B cell (primary cell): ENCODE measurements around the gene MYH13. TPM values are rescaled to one million over a fixed set of nuclear protein-coding genes. Genes with fewer than 3 reads are reported as not detected.

Source experiments
- ATAC-seq: fragments of 200-7000 bp; cut with Tn5 transposase; one replicate; pipeline ENCODE4 v1.10.0; 2021; ENCODE audit warnings: low read depth, mild to moderate bottlenecking, moderate number of reproducible peaks, moderate library complexity
- CTCF ChIA-PET: fragments of 350-600 bp; sonication (Branson Sonifier 250); formaldehyde crosslinking; loops from one replicate; lab custom pipeline; 2021; ENCODE audit warnings: antibody characterized with exemption, inconsistent platforms; lab: Charles Lee
- POLR2A ChIA-PET: fragments of 350-600 bp; sonication (Branson Sonifier 250); formaldehyde crosslinking; loops from one replicate; lab custom pipeline; 2021; ENCODE audit warnings: antibody characterized with exemption; lab: Charles Lee
- DNase-seq: peaks from one replicate; pipeline ENCODE4 v3.0.0; 2013
- H2AFZ ChIP-seq: 2 replicates; pipeline ENCODE4 v1.6.1; 2012; ENCODE audit warnings: mild to moderate bottlenecking, low read depth, low read length; ENCODE audit not compliant: insufficient read depth, poor library complexity, severe bottlenecking
- H3K27ac ChIP-seq, 2 donors: 1 replicate in 1 of 2; 2 replicates in 1 of 2; pipeline ENCODE4 v1.5.1; 2012 to 2013; ENCODE audit warnings: low read length in 2 of 2, mild to moderate bottlenecking in 2 of 2, moderate library complexity in 1 of 2
- H3K27me3 ChIP-seq, 4 experiments: fragments of 200-600 bp in 1 of 4; sonication (generic) in 1 of 4; replicated peaks in 1 of 4; 1 replicate in 2 of 4; 2 replicates in 2 of 4; pipeline versions ENCODE4 v1.6.1 to v1.7.0; 2013 to 2016; ENCODE audit warnings: low read length in 3 of 4, mild to moderate bottlenecking in 2 of 4, mixed read lengths in 1 of 4, moderate library complexity in 1 of 4; ENCODE audit not compliant: insufficient read depth in 4 of 4, control insufficient read depth in 3 of 4; ENCODE audit errors: control extremely low read depth in 1 of 4
- H3K36me3 ChIP-seq, 2 experiments: replicated peaks in 1 of 2; 1 replicate in 1 of 2; 2 replicates in 1 of 2; pipeline versions ENCODE4 v1.6.1 to v1.7.1; 2013; ENCODE audit warnings: low read length in 1 of 2; ENCODE audit not compliant: insufficient read depth in 2 of 2, control insufficient read depth in 1 of 2; ENCODE audit errors: control extremely low read depth in 1 of 2, extremely low read depth in 1 of 2
- H3K4me1 ChIP-seq, 2 donors: fragments of 200-600 bp in 1 of 2; sonication (generic) in 1 of 2; 1 replicate in 1 of 2; 2 replicates in 1 of 2; pipeline versions ENCODE4 v1.5.1 to v1.6.1; 2013 to 2017; ENCODE audit warnings: low read length in 2 of 2; ENCODE audit not compliant: control insufficient read depth in 2 of 2, insufficient read depth in 2 of 2
- H3K4me2 ChIP-seq: replicated peaks from 2 replicates; pipeline ENCODE3; 2012; ENCODE audit warnings: mild to moderate bottlenecking, low read depth, low read length; ENCODE audit not compliant: poor library complexity, severe bottlenecking
- H3K4me3 ChIP-seq, 5 experiments: fragments of 200-600 bp in 1 of 5; sonication (generic) in 1 of 5; 1 replicate in 3 of 5; 2 replicates in 2 of 5; pipeline versions ENCODE4 v1.5.1 to v1.7.0; 2011 to 2016; ENCODE audit warnings: low read length in 4 of 5, mild to moderate bottlenecking in 4 of 5, low read depth in 2 of 5, control low read depth in 1 of 5, moderate library complexity in 1 of 5; ENCODE audit not compliant: insufficient read depth in 1 of 5; ENCODE audit errors: control extremely low read depth in 1 of 5, extremely low read depth in 1 of 5
- H3K79me2 ChIP-seq: fragments of 200-600 bp; sonication (generic); one replicate; pipeline ENCODE4 v1.6.0; 2016; ENCODE audit warnings: low read length; ENCODE audit not compliant: control insufficient read depth, insufficient read depth
- H3K9ac ChIP-seq: fragments of 200-600 bp; sonication (generic); 2 replicates; pipeline ENCODE4 v1.6.1; 2017; ENCODE audit warnings: mild to moderate bottlenecking, low read length, moderate library complexity
- H3K9me3 ChIP-seq, 3 donors: one replicate each; pipeline versions ENCODE4 v1.6.1 to v1.7.1; 2013; ENCODE audit warnings: low read length in 2 of 3; ENCODE audit not compliant: control insufficient read depth in 2 of 3, insufficient read depth in 1 of 3; ENCODE audit errors: control extremely low read depth in 1 of 3
- H4K20me1 ChIP-seq: 2 replicates; pipeline ENCODE4 v1.6.0; 2012; ENCODE audit warnings: mild to moderate bottlenecking, low read length; ENCODE audit not compliant: insufficient read depth, control insufficient read depth, poor library complexity, severe bottlenecking
- H3K27ac Mint-ChIP-seq: one replicate; pipeline ENCODE4 v1.8.0; 2021; ENCODE audit warnings: mixed read lengths
- H3K27me3 Mint-ChIP-seq: one replicate; pipeline ENCODE4 v1.8.0; 2021; ENCODE audit warnings: mixed read lengths
- H3K4me1 Mint-ChIP-seq: one replicate; pipeline ENCODE4 v1.8.0; 2021; ENCODE audit warnings: mixed read lengths
- H3K4me3 Mint-ChIP-seq: one replicate; pipeline ENCODE4 v1.8.0; 2021; ENCODE audit warnings: mixed read lengths
- H3K9me3 Mint-ChIP-seq: one replicate; pipeline ENCODE4 v1.8.0; 2022; ENCODE audit warnings: mixed read lengths; ENCODE audit not compliant: insufficient read depth
- CTCF ChIP-seq: fragments of 200-600 bp; IDR thresholded peaks from one replicate; pipeline ENCODE4 v1.8.0; 2022; ENCODE audit warnings: antibody characterized with exemption, mild to moderate bottlenecking
- EZH2 ChIP-seq: IDR thresholded peaks from 2 replicates; pipeline ENCODE4 v1.6.1; 2012; ENCODE audit warnings: borderline replicate concordance, low read depth, mild to moderate bottlenecking, moderate library complexity, low read length; ENCODE audit not compliant: insufficient read depth, poor library complexity, severe bottlenecking
- WGBS: methylation state at CpG from one replicate; pipeline ENCODE4 v1.1.5; 2013; ENCODE audit warnings: missing lambda C conversion rate; ENCODE audit not compliant: insufficient coverage; 5-methylcytosine and 5-hydroxymethylcytosine counted together
- intact Hi-C: fragments of 100-400 bp; cut with micrococcal nuclease; formaldehyde crosslinking; loops from one replicate; pipeline ENCODE4 v1.10.0; 2022
- polyA plus RNA-seq: library from polyadenylated mRNA; depleted of rRNA; stranded (reverse); fragments of >200 nt; gene quantifications from 2 replicates; pipeline ENCODE4 v1.2.3, GENCODE V29; 2012
- total RNA-seq, 2 donors: library from RNA; stranded (reverse); fragments of 120-200 nt in 1 of 2; gene quantifications; 1 replicate in 1 of 2; 2 replicates in 1 of 2; pipeline versions ENCODE4 v1.2.3 to v1.2.4, GENCODE V29; 2013 to 2022

The MYH13 gene
- total and polyA plus RNA-seq, 2 donors (not counting 1 experiment from before 2014, with no cell fraction given): not detected

DNA sequence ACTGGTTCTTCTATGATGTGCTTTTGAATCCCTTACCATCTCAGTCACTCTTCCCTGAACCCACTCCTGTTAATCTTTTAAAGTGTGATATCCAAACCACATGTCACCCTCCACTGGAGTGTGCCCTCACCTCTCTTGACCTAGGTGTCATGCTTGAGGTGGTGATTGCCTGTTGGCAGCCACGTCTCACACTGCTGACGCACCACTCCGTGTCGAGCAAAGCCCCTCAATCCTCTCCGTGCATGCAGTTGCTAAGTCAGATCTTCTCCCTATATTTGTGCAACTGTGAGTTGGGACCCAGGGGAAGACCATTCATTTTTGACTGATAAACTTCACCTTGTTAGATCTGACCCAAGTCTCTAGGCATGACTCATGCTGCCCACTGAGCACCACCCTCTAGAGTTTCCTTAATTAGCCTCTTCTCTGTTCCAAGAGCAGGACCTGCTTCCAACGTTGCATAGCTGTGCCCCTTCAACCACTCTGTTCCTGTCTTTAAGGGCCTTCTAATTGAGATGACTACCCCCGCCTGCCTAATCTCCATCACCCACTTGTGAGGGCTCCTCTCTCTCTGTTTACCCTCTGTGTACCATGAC lies 2.7 kb downstream of the MYH13 start:
- WGBS: 81% methylated on average over 5 of the region's 7 CpGs
- H3K9ac ChIP-seq: no peak overlapping the region
- peaks cover 0 to 2% (median 0%) of the 10 kb centered on the region in 3 donors for H3K9me3 ChIP-seq
- no peak overlapping the region for H3K27ac ChIP-seq
- H3K9me3 Mint-ChIP-seq: no peaks in the 10 kb centered on the region
- CTCF ChIA-PET: no interaction called here
- H3K4me3 Mint-ChIP-seq: no peak overlapping the region
- H2AFZ ChIP-seq: no peak overlapping the region
- H3K4me1 ChIP-seq: no peaks in the 10 kb centered on the region
- POLR2A ChIA-PET: no interaction called here
- DNase-seq (no peak), ATAC-seq (no peak)
- no peak overlapping the region for H3K27ac Mint-ChIP-seq
- H3K27me3 Mint-ChIP-seq: peaks cover 20% of the 10 kb centered on the region
- no peaks in the 10 kb centered on the region for H4K20me1 ChIP-seq
- H3K27me3 ChIP-seq: no peaks in the 10 kb centered on the region
- no peaks in the 10 kb centered on the region for H3K36me3 ChIP-seq
- no peak overlapping the region for H3K4me2 ChIP-seq
- H3K4me3 ChIP-seq: no peak overlapping the region
- no peaks in the 10 kb centered on the region for H3K79me2 ChIP-seq
- no peak for TF ChIP-seq CTCF
- no peak for TF ChIP-seq EZH2
- H3K4me1 Mint-ChIP-seq: no peaks in the 10 kb centered on the region
- intact Hi-C loops: no loop called here

DNA sequence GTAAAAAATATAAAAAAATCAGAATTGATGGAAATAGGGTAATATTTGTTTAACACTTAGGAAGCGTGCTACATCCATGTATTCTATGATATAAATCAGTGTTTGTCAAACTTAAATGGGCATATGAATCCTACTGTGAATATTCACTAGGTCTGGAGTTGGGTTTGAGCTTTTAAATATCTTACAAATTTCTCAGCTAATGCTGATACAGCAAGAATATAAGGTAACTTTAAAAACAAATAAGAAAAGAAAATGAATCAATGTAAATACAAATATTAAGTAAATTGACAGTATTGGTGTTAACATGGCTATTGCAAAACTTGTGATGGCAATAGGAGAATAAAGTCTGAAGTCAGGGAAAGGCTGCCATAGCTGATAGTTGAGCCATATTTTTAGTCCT lies 3.6 kb downstream of the MYH13 start:
- no peak overlapping the region for H3K4me3 ChIP-seq
- intact Hi-C loops: no loop called here
- WGBS: no CpG with 5 or more reads among the region's 1 CpG
- ATAC-seq: no peak
- H3K4me1 Mint-ChIP-seq: no peaks in the 10 kb centered on the region
- H3K27me3 ChIP-seq: no peaks in the 10 kb centered on the region
- H3K9me3 ChIP-seq: peaks cover 0 to 2% (median 0%) of the 10 kb centered on the region in 3 donors
- H3K36me3 ChIP-seq: no peaks in the 10 kb centered on the region
- no peak overlapping the region for H3K9ac ChIP-seq
- H3K27me3 Mint-ChIP-seq: peaks cover 20% of the 10 kb centered on the region
- H3K4me1 ChIP-seq: no peaks in the 10 kb centered on the region
- H3K4me2 ChIP-seq: no peak overlapping the region
- no peaks in the 10 kb centered on the region for H4K20me1 ChIP-seq
- no peak overlapping the region for H2AFZ ChIP-seq
- TF ChIP-seq CTCF (no peak), EZH2 (no peak)
- H3K79me2 ChIP-seq: no peaks in the 10 kb centered on the region
- no peak overlapping the region for H3K27ac Mint-ChIP-seq
- ChIA-PET POLR2A (no interaction called here), CTCF (no interaction called here)
- H3K4me3 Mint-ChIP-seq: no peak overlapping the region
- no peaks in the 10 kb centered on the region for H3K9me3 Mint-ChIP-seq
- H3K27ac ChIP-seq: no peak overlapping the region
- DNase-seq: no peak
